Prostate gland (tissue), 2 donors: ENCODE results near the gene ARHGEF19. TPM values are rescaled to one million over a fixed set of nuclear protein-coding genes. Genes with fewer than 3 reads are reported as not detected.

Experiments
- DNase-seq: peaks from one replicate; pipeline ENCODE4 v3.0.0-alpha.2; 2019; ENCODE audit warnings: low spot score
- H3K27ac ChIP-seq, 2 donors: fragments of 200-600 bp; sonication (generic); 2 replicates each; pipeline ENCODE4 v1.5.1; 2017 to 2019
- H3K27me3 ChIP-seq: fragments of 200-600 bp; sonication (generic); replicated peaks from 2 replicates; pipeline ENCODE4 v1.5.1; 2019; ENCODE audit not compliant: insufficient read depth
- H3K36me3 ChIP-seq, 2 donors: fragments of 200-600 bp; sonication (generic); 1 replicate in 1 of 2; 2 replicates in 1 of 2; pipeline versions ENCODE4 v1.5.1 to v1.8.1; 2017 to 2019
- H3K4me1 ChIP-seq: fragments of 200-600 bp; sonication (generic); replicated peaks from 2 replicates; pipeline ENCODE4 v1.5.1; 2019
- H3K4me3 ChIP-seq, 2 donors: fragments of 200-600 bp; sonication (generic); 2 replicates each; pipeline ENCODE4 v1.5.1; 2017 to 2019
- H3K9me3 ChIP-seq: fragments of 200-600 bp; sonication (generic); 2 replicates; pipeline ENCODE4 v1.5.1; 2017
- CTCF ChIP-seq, 4 experiments: fragments of 200-600 bp in 2 of 4; fragments of 450-650 bp in 2 of 4; sonication (generic) in 2 of 4; IDR thresholded peaks; 1 replicate in 3 of 4; 2 replicates in 1 of 4; pipeline ENCODE4 v1.5.1; 2016 to 2019; ENCODE audit warnings: antibody characterized with exemption in 4 of 4, mild to moderate bottlenecking in 2 of 4, moderate library complexity in 2 of 4
- POLR2A ChIP-seq: fragments of 450-650 bp; IDR thresholded peaks from one replicate; pipeline ENCODE4 v1.6.1; 2016; ENCODE audit warnings: antibody characterized with exemption, mild to moderate bottlenecking
- POLR2AphosphoS5 ChIP-seq: sonication (generic); formaldehyde crosslinking; IDR thresholded peaks from one replicate; pipeline ENCODE4 v1.6.1; 2017; ENCODE audit warnings: antibody characterized with exemption
- WGBS: methylation state at CpG from one replicate; pipeline ENCODE4 v1.1.5; 2018; 5-methylcytosine and 5-hydroxymethylcytosine counted together
- intact Hi-C: fragments of 100-400 bp; cut with DNase I; formaldehyde crosslinking; loops from one replicate; pipeline ENCODE4 v1.14.2; 2022
- total RNA-seq, 2 donors: library from RNA; depleted of rRNA; stranded (reverse); fragments of >200 nt; gene quantifications; one replicate each; pipeline ENCODE4 v1.1.0, GENCODE V29; 2016

ARHGEF19 gene
- total RNA-seq, 2 donors from 2014 or later: 13.1 to 18.8 TPM

- Histone ChIP-seq H3K27me3 (no peaks in the 10 kb centered on the region), H3K9me3 (no peaks in the 10 kb centered on the region), H3K27ac (peak overlapping the region; percentile 48 to 52), H3K4me1 (peaks cover 11% of the 10 kb centered on the region), H3K4me3 (no peak overlapping the region), H3K36me3 (no peaks in the 10 kb centered on the region)
- 71% methylated on average over 9 of the region's 10 CpGs for WGBS
- intact Hi-C loops: loop anchor here (5.0 kb wide), 1 partner anchor 58 kb away; no protein-coding TSS in a partner anchor
- TF ChIP-seq POLR2AphosphoS5: peak; percentile 18
- TF ChIP-seq POLR2A: peak; percentile 10
- TF ChIP-seq CTCF (IDR thresholded peaks at IDR 0.05): peak in 1 of 4 experiments; percentile 21
- peak; percentile 66 for DNase-seq
These were observed 27.7 kb downstream of the ARHGEF19 start for GRCh38 chr1:16184557-16185303.

GRCh38 chr1:16183765-16184556 lies 28.5 kb downstream of the ARHGEF19 start:
- no peaks in the 10 kb centered on the region for H3K9me3 ChIP-seq
- DNase-seq: no peak
- no peak overlapping the region for H3K4me3 ChIP-seq
- TF ChIP-seq POLR2AphosphoS5: no peak
- TF ChIP-seq CTCF (IDR thresholded peaks at IDR 0.05): no peak
- no peak for TF ChIP-seq POLR2A
- H3K4me1 ChIP-seq: peaks cover 13% of the 10 kb centered on the region
- H3K27ac ChIP-seq: peak overlapping the region; percentile 48 to 52
- 73% methylated on average over 19 of the region's 19 CpGs for WGBS
- H3K36me3 ChIP-seq: no peaks in the 10 kb centered on the region
- no peaks in the 10 kb centered on the region for H3K27me3 ChIP-seq
- intact Hi-C loops: loop anchor here (2.0 kb wide), 1 partner anchor 29 kb away; no protein-coding TSS in a partner anchor

GRCh38 chr1:16183179-16183578 lies 29.3 kb downstream of the ARHGEF19 start:
- TF ChIP-seq CTCF (IDR thresholded peaks at IDR 0.05) (no peak), POLR2A (no peak), POLR2AphosphoS5 (no peak)
- 67% methylated on average over 13 of the region's 13 CpGs for WGBS
- no peak for DNase-seq
- Histone ChIP-seq H3K36me3 (no peaks in the 10 kb centered on the region), H3K27me3 (no peaks in the 10 kb centered on the region), H3K4me3 (no peak overlapping the region), H3K4me1 (peaks cover 17% of the 10 kb centered on the region), H3K27ac (peak overlapping the region in 1 of 2 donors; percentile 52), H3K9me3 (no peaks in the 10 kb centered on the region)
- intact Hi-C loops: loop anchor here (2.0 kb wide), 1 partner anchor 28 kb away; no protein-coding TSS in a partner anchor

GRCh38 chr1:16181887-16182719 lies 30.3 kb downstream of the ARHGEF19 start:
- Histone ChIP-seq H3K27me3 (no peaks in the 10 kb centered on the region), H3K9me3 (no peaks in the 10 kb centered on the region), H3K4me1 (peaks cover 17% of the 10 kb centered on the region), H3K36me3 (no peaks in the 10 kb centered on the region), H3K27ac (peak overlapping the region; percentile 76 to 83), H3K4me3 (no peak overlapping the region)
- 48% methylated on average over 18 of the region's 18 CpGs for WGBS
- intact Hi-C loops: loop anchor here (2.0 kb wide), 1 partner anchor 27 kb away; no protein-coding TSS in a partner anchor
- TF ChIP-seq POLR2AphosphoS5 (peak; percentile 88), CTCF (IDR thresholded peaks at IDR 0.05) (no peak)
- DNase-seq: peak; percentile 89
